ENCODE measurements around the gene IRF2BP2.

IRF2BP2 gene

GRCh38 chr1:234554698-234555311, 55.2 kb downstream of the IRF2BP2 start:
- DNase-seq, result no peak

Data from DMS 273 treated with DMSO at 0.1 percent for 48 hours (cell line).